Natural killer cell (primary cell): ENCODE results near the gene KAT14. TPM values are rescaled to one million over a fixed set of nuclear protein-coding genes. Genes with fewer than 3 reads are reported as not detected.

Source experiments
- ATAC-seq, 3 donors: fragments of 150-1000 bp in 2 of 3; fragments of 200-7000 bp in 1 of 3; cut with Tn5 transposase; 1 replicate in 1 of 3; 2 replicates in 2 of 3; pipeline ENCODE4 v1.10.0; 2021; ENCODE audit warnings: mild to moderate bottlenecking in 2 of 3, moderate library complexity in 2 of 3
- DNase-seq, 2 donors: peaks; one replicate each; pipeline versions ENCODE4 v3.0.0 to v3.0.0-alpha.2; 2013 to 2021; ENCODE audit warnings: mixed read lengths in 1 of 2
- H3K27ac ChIP-seq: one replicate; pipeline ENCODE4 v1.5.1; 2013; ENCODE audit warnings: mild to moderate bottlenecking, low read length
- H3K27me3 ChIP-seq: one replicate; pipeline ENCODE4 v1.6.1; 2013; ENCODE audit warnings: low read length; ENCODE audit not compliant: control insufficient read depth, insufficient read depth
- H3K36me3 ChIP-seq: one replicate; pipeline ENCODE4 v1.6.1; 2013; ENCODE audit warnings: low read length; ENCODE audit not compliant: control insufficient read depth, insufficient read depth
- H3K4me1 ChIP-seq: one replicate; pipeline ENCODE4 v1.6.1; 2013; ENCODE audit warnings: low read length; ENCODE audit not compliant: control insufficient read depth, insufficient read depth
- H3K4me3 ChIP-seq: one replicate; pipeline ENCODE4 v1.5.1; 2013; ENCODE audit warnings: low read length
- H3K9me3 ChIP-seq: one replicate; pipeline ENCODE4 v1.6.1; 2013; ENCODE audit warnings: low read length; ENCODE audit not compliant: control insufficient read depth, insufficient read depth
- H3K27ac Mint-ChIP-seq, 2 donors: one replicate each; pipeline ENCODE4 v1.8.0; 2022; ENCODE audit warnings: mild to moderate bottlenecking in 2 of 2, mixed read lengths in 2 of 2, moderate library complexity in 1 of 2
- H3K27me3 Mint-ChIP-seq, 2 donors: one replicate each; pipeline ENCODE4 v1.8.0; 2022; ENCODE audit warnings: low read depth in 2 of 2, mixed read lengths in 2 of 2
- H3K36me3 Mint-ChIP-seq: one replicate; pipeline ENCODE4 v1.8.0; 2022; ENCODE audit warnings: mixed read lengths
- H3K4me1 Mint-ChIP-seq, 2 donors: one replicate each; pipeline ENCODE4 v1.8.0; 2022; ENCODE audit warnings: mixed read lengths in 2 of 2
- H3K4me3 Mint-ChIP-seq: one replicate; pipeline ENCODE4 v1.8.0; 2022; ENCODE audit warnings: mild to moderate bottlenecking, moderate library complexity, mixed read lengths
- H3K9me3 Mint-ChIP-seq, 2 donors: one replicate each; pipeline ENCODE4 v1.8.0; 2022; ENCODE audit warnings: mixed read lengths in 2 of 2
- whole genome bisulfite sequencing: methylation state at CpG from one replicate; pipeline ENCODE4 v1.1.7; 2013; ENCODE audit warnings: missing lambda C conversion rate; ENCODE audit not compliant: insufficient coverage; 5-methylcytosine and 5-hydroxymethylcytosine counted together
- intact Hi-C: fragments of 100-400 bp; cut with micrococcal nuclease; formaldehyde crosslinking; loops from one replicate; pipeline ENCODE4 v1.14.2; 2022
- total RNA-seq, 4 donors: library from RNA; stranded (reverse); fragments of 120-200 nt in 1 of 4; gene quantifications; one replicate each; pipeline versions ENCODE4 v1.2.3 to v1.2.4, GENCODE V29; 2013 to 2022
- TF ChIP-seq, protein P1 (sequence below): fragments of 200-600 bp; IDR thresholded peaks from one replicate; pipeline ENCODE4 v1.8.0; 2022; ENCODE audit warnings: antibody characterized with exemption

Gene KAT14
- total RNA-seq, 3 donors from 2014 or later (not counting 1 experiment from before 2014, with no cell fraction given), result 9.7 to 13.0 (median 10.9) TPM

GRCh38 chr20:18233408-18233943 is 95.8 kb downstream of the KAT14 start:
- no peak overlapping the region for H3K27ac ChIP-seq
- no peaks in the 10 kb centered on the region for H3K9me3 ChIP-seq
- H3K4me3 ChIP-seq, result no peak overlapping the region
- TF ChIP-seq, protein P1, sequence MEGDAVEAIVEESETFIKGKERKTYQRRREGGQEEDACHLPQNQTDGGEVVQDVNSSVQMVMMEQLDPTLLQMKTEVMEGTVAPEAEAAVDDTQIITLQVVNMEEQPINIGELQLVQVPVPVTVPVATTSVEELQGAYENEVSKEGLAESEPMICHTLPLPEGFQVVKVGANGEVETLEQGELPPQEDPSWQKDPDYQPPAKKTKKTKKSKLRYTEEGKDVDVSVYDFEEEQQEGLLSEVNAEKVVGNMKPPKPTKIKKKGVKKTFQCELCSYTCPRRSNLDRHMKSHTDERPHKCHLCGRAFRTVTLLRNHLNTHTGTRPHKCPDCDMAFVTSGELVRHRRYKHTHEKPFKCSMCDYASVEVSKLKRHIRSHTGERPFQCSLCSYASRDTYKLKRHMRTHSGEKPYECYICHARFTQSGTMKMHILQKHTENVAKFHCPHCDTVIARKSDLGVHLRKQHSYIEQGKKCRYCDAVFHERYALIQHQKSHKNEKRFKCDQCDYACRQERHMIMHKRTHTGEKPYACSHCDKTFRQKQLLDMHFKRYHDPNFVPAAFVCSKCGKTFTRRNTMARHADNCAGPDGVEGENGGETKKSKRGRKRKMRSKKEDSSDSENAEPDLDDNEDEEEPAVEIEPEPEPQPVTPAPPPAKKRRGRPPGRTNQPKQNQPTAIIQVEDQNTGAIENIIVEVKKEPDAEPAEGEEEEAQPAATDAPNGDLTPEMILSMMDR, result no peak
- peaks cover 8% of the 10 kb centered on the region for H3K27me3 ChIP-seq
- 88% methylated on average over 1 of the region's 3 CpGs for WGBS
- intact Hi-C loops, result no loop called here
- H3K27me3 Mint-ChIP-seq, result peaks cover 13 to 24% of the 10 kb centered on the region in 2 donors
- no peaks in the 10 kb centered on the region for H3K4me1 Mint-ChIP-seq
- DNase-seq (no peak), ATAC-seq (no peak)
- H3K4me3 Mint-ChIP-seq, result no peak overlapping the region
- H3K9me3 Mint-ChIP-seq, result no peaks in the 10 kb centered on the region
- H3K27ac Mint-ChIP-seq, result no peak overlapping the region
- H3K36me3 ChIP-seq, result no peaks in the 10 kb centered on the region
- no peaks in the 10 kb centered on the region for H3K36me3 Mint-ChIP-seq
- no peaks in the 10 kb centered on the region for H3K4me1 ChIP-seq

Other genes starting within 250 kb of the KAT14 start
- gene SNX5, start 169.1 kb upstream of the KAT14 start, total RNA-seq, result 10 to 100 TPM; 62.3 to 85.4 (median 72.1) TPM
- gene MGME1, start 168.8 kb upstream of the KAT14 start, total RNA-seq, result 10 to 100 TPM; 10.3 to 25.1 (median 13.0) TPM
- not detected for gene OVOL2, start 79.9 kb upstream of the KAT14 start, total RNA-seq
- gene PET117, start within 50 bp of the KAT14 start, total RNA-seq, result 10 to 100 TPM in 2 of 3 donors, 1 to 10 TPM in 1; 7.0 to 11.7 (median 10.4) TPM
- gene ZNF133, start 150.7 kb downstream of the KAT14 start, total RNA-seq, result 1 to 10 TPM; 5.2 to 9.6 (median 9.3) TPM